ENCODE results near the gene RUNX1. TPM values are rescaled to one million over a fixed set of nuclear protein-coding genes. Genes with fewer than 3 reads are reported as not detected.
A peak's percentile ranks its signal among the peaks of the same experiment; 100 is the strongest.

Gene RUNX1
- polyA plus RNA-seq, 1 donor, result 9.2 TPM

DNA sequence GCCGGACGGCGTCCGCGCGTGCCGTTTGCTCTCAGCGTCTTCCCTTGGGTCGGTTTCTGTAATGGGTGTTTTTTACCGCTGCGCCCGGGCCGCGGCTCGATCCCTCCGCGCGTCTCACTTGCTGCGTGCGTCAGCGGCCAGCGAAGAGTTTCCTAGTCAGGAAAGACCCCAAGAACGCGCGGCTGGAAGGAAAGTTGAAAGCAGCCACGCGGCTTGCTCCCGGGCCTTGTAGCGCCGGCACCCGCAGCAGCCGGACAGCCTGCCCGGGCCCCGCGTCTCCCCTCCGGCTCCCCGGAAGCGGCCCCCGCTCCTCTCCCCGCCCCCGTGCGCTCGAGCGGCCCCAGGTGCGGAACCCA, 159.8 kb downstream of the RUNX1 start:
- peaks cover 3% of the 10 kb centered on the region for H3K9me3 ChIP-seq (ENCODE audit: control insufficient read depth, low read depth, low read length)
- H3K4me1 ChIP-seq (ENCODE audit: control insufficient read depth, insufficient read depth, low read length), result peaks cover 24% of the 10 kb centered on the region
- DNase-seq, result peak in 1 of 2 donors; percentile 85
- H3K36me3 ChIP-seq (ENCODE audit: control insufficient read depth, insufficient read depth, low read length), result no peaks in the 10 kb centered on the region
- WGBS (ENCODE audit: insufficient coverage, low lambda C conversion rate), result no CpG with 5 or more reads among the region's 45 CpGs
- H3K27ac ChIP-seq (ENCODE audit: low read length), result peak overlapping the region; percentile 91
- peak overlapping the region; percentile 72 for H3K4me3 ChIP-seq (ENCODE audit: low read length)
- H3K27me3 ChIP-seq (ENCODE audit: control insufficient read depth, insufficient read depth, low read length), result peaks cover 54% of the 10 kb centered on the region

DNA sequence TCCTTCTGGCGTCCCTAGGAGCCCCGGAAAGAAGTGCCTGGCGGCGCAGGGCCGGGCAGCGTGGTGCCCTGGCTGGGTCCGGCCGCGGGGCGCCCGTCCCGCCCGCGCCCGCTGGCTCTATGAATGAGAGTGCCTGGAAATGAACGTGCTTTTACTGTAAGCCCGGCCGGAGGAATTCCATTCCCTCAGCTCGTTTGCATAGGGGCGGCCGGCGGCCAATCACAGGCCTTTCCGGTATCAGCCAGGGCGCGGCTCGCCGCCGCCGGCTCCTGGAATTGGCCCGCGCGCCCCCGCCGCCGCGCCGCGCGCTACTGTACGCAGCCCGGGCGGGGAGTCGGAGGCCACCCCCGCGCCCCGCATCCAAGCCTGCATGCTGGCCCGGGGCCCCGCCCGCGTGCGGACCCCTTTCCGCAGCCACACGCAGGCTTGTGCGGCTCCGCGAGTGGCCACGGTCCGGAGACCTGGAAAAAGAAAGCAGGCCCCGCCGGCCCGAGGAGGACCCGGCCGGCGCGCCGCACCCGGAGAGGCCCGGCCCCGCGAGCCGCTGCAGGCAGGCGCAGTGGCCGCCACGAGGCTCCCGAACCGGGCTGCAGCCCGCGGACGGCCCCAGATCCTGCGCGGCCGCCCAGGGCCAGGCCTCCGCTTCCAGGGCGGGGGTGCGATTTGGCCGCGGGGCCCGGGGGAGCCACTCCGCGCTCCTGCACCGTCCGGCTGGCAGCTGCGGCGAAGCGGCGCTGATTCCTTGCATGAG, 160.4 kb downstream of the RUNX1 start:
- peak overlapping the region; percentile 94 for H3K27ac ChIP-seq (ENCODE audit: low read length)
- peaks cover 50% of the 10 kb centered on the region for H3K27me3 ChIP-seq (ENCODE audit: control insufficient read depth, insufficient read depth, low read length)
- peak overlapping the region; percentile 72 for H3K4me3 ChIP-seq (ENCODE audit: low read length)
- H3K9me3 ChIP-seq (ENCODE audit: control insufficient read depth, low read depth, low read length), result peaks cover 3% of the 10 kb centered on the region
- peak; percentile 95 to 98 for DNase-seq
- H3K36me3 ChIP-seq (ENCODE audit: control insufficient read depth, insufficient read depth, low read length), result no peaks in the 10 kb centered on the region
- H3K4me1 ChIP-seq (ENCODE audit: control insufficient read depth, insufficient read depth, low read length), result peaks cover 24% of the 10 kb centered on the region
- no CpG with 5 or more reads among the region's 96 CpGs for WGBS (ENCODE audit: insufficient coverage, low lambda C conversion rate)

DNA sequence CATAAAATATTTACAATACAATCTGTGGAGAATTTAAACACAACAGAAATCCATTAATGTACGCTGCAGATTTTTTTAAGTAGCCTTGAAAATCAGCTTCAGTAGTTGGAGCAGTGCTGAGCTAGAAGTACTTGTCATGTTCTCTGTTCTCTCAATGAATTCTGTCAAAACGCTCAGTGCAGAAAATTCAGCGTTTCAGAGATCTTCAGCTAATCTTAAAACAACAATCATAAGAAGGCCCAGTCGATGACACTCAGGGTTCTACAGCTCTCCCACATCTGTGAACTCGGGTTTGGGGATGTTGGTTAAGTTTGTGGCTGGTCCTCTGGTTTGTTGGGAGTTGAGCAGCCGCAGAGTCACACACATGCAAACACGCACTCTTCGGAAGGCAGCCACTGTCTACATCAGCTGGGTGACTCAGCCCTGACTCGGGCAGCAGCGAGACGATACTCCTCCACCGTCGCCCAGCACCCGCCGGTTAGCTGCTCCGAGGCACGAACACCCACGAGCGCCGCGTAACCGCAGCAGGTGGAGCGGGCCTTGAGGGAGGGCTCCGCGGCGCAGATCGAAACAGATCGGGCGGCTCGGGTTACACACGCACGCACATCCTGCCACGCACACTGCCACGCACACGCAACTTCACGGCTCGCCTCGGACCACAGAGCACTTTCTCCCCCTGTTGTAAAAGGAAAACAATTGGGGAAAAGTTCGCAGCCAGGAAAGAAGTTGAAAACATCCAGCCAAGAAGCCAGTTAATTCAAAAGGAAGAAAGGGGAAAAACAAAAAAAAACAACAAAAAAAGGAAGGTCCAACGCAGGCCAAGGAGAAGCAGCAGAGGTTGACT, 161.2 kb downstream of the RUNX1 start:
- Histone ChIP-seq H3K36me3 (ENCODE audit: control insufficient read depth, insufficient read depth, low read length) (no peaks in the 10 kb centered on the region), H3K9me3 (ENCODE audit: control insufficient read depth, low read depth, low read length) (peaks cover 3% of the 10 kb centered on the region), H3K27me3 (ENCODE audit: control insufficient read depth, insufficient read depth, low read length) (peaks cover 44% of the 10 kb centered on the region), H3K27ac (ENCODE audit: low read length) (peak overlapping the region; percentile 94), H3K4me3 (ENCODE audit: low read length) (peak overlapping the region; percentile 69), H3K4me1 (ENCODE audit: control insufficient read depth, insufficient read depth, low read length) (peaks cover 24% of the 10 kb centered on the region)
- DNase-seq, result peak; percentile 57 to 81
- no CpG with 5 or more reads among the region's 40 CpGs for WGBS (ENCODE audit: insufficient coverage, low lambda C conversion rate)

DNA sequence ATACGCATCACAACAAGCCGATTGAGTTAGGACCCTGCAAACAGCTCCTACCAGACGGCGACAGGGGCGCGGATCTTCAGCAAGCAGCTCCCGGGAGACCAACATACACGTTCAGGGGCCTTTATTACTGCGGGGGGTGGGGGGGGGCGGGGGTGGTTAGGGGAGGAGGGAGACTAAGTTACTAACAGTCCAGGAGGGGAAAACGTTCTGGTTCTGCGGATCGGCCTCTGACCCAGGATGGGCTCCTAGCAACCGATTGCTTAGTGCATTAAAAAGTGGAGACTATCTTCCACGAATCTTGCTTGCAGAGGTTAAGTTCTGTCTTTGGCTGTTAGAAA, 162.0 kb downstream of the RUNX1 start:
- peak overlapping the region; percentile 97 for H3K27ac ChIP-seq (ENCODE audit: low read length)
- WGBS (ENCODE audit: insufficient coverage, low lambda C conversion rate), result no CpG with 5 or more reads among the region's 15 CpGs
- peak overlapping the region; percentile 69 for H3K4me3 ChIP-seq (ENCODE audit: low read length)
- no peak for DNase-seq
- no peaks in the 10 kb centered on the region for H3K36me3 ChIP-seq (ENCODE audit: control insufficient read depth, insufficient read depth, low read length)
- H3K4me1 ChIP-seq (ENCODE audit: control insufficient read depth, insufficient read depth, low read length), result peaks cover 24% of the 10 kb centered on the region
- peaks cover 3% of the 10 kb centered on the region for H3K9me3 ChIP-seq (ENCODE audit: control insufficient read depth, low read depth, low read length)
- peaks cover 36% of the 10 kb centered on the region for H3K27me3 ChIP-seq (ENCODE audit: control insufficient read depth, insufficient read depth, low read length)

DNA sequence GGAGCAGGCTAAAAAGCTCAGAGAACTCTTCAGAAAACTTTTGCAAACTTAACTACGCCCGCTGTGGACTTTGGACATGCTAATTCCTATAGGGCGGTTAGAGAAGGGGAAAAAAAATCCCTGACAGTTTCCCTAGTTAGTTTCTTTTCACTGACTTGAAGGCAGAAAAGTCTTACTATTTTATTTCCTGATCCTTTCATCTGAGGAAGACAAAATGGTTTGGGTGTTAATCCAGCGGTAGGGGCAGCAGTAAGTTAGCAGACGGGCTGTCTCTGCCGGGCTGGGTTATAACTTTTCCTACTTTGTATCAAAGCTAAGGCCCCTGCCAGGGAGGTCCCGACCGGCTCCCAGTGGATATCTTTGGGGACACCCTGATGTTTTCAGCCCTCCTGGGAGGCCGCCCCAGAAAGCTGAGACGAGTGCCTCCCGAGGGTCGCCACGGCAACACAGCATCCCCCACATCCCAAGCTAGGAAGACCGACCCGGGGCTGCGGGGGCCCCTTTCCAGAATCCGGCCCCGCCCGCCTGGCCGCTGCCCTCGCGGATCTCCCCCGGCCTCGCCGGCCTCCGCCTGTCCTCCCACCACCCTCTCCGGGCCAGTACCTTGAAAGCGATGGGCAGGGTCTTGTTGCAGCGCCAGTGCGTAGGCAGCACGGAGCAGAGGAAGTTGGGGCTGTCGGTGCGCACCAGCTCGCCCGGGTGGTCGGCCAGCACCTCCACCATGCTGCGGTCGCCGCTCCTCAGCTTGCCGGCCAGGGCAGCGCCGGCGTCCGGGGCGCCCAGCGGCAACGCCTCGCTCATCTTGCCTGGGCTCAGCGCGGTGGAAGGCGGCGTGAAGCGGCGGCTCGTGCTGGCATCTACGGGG, 162.6 kb downstream of the RUNX1 start:
- peak overlapping the region; percentile 97 for H3K27ac ChIP-seq (ENCODE audit: low read length)
- no peaks in the 10 kb centered on the region for H3K36me3 ChIP-seq (ENCODE audit: control insufficient read depth, insufficient read depth, low read length)
- H3K4me1 ChIP-seq (ENCODE audit: control insufficient read depth, insufficient read depth, low read length), result peaks cover 24% of the 10 kb centered on the region
- H3K9me3 ChIP-seq (ENCODE audit: control insufficient read depth, low read depth, low read length), result peaks cover 3% of the 10 kb centered on the region
- H3K27me3 ChIP-seq (ENCODE audit: control insufficient read depth, insufficient read depth, low read length), result peaks cover 31% of the 10 kb centered on the region
- 0% methylated on average over 1 of the region's 56 CpGs for WGBS (ENCODE audit: insufficient coverage, low lambda C conversion rate)
- DNase-seq, result peak; percentile 75 to 91
- peak overlapping the region; percentile 69 for H3K4me3 ChIP-seq (ENCODE audit: low read length)

DNA sequence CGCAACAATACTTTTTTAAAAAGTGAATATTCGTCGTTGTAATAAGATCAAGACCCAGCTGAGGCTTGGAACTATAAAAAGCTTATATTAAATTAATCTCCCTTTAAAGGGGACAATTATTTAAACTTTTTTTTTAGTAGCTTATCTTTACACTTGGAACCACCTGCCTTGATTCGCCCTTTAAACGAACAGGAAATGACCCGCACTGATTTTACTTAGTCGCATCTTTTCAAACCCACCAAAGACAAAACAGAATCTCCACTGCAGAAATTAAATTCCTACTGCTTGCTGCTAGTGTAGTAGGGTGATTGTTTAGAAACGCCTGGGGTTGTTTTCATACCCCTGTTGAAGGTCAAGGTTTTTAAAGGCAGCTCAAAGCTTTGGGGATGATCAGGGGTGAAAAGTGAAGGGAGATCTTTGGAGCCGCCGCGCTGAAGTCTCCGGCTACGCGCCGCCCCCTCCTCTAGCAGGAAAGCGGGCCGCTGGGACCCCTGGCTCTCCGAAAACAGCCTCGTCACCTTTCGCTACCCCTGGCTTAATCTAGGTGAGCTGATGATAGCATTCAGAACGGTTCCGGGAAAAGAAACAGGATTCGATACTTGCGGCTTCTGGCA, 163.4 kb downstream of the RUNX1 start:
- 38% methylated on average over 4 of the region's 24 CpGs for WGBS (ENCODE audit: insufficient coverage, low lambda C conversion rate)
- H3K27me3 ChIP-seq (ENCODE audit: control insufficient read depth, insufficient read depth, low read length), result peaks cover 24% of the 10 kb centered on the region
- H3K4me1 ChIP-seq (ENCODE audit: control insufficient read depth, insufficient read depth, low read length), result peaks cover 17% of the 10 kb centered on the region
- H3K27ac ChIP-seq (ENCODE audit: low read length), result peak overlapping the region; percentile 97
- H3K36me3 ChIP-seq (ENCODE audit: control insufficient read depth, insufficient read depth, low read length), result no peaks in the 10 kb centered on the region
- peak overlapping the region; percentile 69 for H3K4me3 ChIP-seq (ENCODE audit: low read length)
- H3K9me3 ChIP-seq (ENCODE audit: control insufficient read depth, low read depth, low read length), result peaks cover 3% of the 10 kb centered on the region
- no peak for DNase-seq

DNA sequence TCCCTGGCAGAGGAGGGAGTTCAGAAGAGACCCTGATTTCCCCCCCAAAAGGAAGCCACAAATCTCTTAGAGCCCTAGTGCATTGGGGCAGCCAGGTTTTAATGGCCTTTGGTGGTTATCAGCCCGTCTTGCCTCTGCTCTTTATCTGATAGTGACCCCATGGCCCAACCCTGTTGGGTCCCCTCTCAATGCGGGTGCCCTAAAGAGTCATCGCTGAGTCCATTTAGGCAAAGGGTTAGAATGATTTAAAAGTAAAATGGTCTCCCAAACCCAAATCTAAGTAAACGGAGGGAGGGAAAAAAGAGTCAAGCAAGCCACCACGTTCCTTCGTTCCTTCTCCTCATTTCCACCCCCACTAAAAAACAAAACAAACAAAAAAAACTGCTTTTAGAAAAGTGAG, 164.0 kb downstream of the RUNX1 start:
- Histone ChIP-seq H3K36me3 (ENCODE audit: control insufficient read depth, insufficient read depth, low read length) (no peaks in the 10 kb centered on the region), H3K27me3 (ENCODE audit: control insufficient read depth, insufficient read depth, low read length) (peaks cover 18% of the 10 kb centered on the region), H3K4me3 (ENCODE audit: low read length) (peak overlapping the region; percentile 69), H3K4me1 (ENCODE audit: control insufficient read depth, insufficient read depth, low read length) (peaks cover 12% of the 10 kb centered on the region), H3K9me3 (ENCODE audit: control insufficient read depth, low read depth, low read length) (no peaks in the 10 kb centered on the region), H3K27ac (ENCODE audit: low read length) (peak overlapping the region; percentile 97)
- no CpG with 5 or more reads among the region's 6 CpGs for WGBS (ENCODE audit: insufficient coverage, low lambda C conversion rate)
- DNase-seq, result peak in 1 of 2 donors; percentile 20

DNA sequence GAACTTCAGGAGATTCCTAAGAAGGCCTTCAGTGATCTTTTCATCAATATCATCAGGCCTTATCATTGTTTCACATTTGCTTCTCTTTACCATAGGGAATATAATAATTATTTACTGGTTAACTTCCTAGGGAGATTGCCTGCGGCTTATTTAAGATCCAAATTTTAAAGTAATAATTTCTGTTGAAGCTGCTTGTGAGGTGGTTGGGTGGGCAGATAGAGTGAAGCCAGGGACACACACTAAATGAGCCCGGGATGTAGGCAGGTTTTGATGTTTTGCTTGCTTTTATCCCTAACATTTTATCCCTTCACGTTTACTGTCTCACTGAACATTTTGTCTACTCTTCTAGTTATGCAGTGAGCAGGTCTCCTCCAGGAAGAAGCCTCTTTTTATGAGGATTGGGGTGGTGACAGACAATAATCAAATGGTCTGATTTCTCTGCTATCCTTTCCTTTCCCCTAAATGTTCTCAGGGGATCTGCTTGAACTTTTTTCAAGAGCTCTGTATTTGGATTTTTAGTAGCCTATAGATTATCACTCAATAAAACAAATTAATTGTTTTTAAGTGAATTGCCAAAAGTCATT, 164.7 kb downstream of the RUNX1 start:
- Histone ChIP-seq H3K4me1 (ENCODE audit: control insufficient read depth, insufficient read depth, low read length) (peaks cover 12% of the 10 kb centered on the region), H3K36me3 (ENCODE audit: control insufficient read depth, insufficient read depth, low read length) (no peaks in the 10 kb centered on the region), H3K27me3 (ENCODE audit: control insufficient read depth, insufficient read depth, low read length) (peaks cover 17% of the 10 kb centered on the region), H3K4me3 (ENCODE audit: low read length) (no peak overlapping the region), H3K9me3 (ENCODE audit: control insufficient read depth, low read depth, low read length) (no peaks in the 10 kb centered on the region), H3K27ac (ENCODE audit: low read length) (no peak overlapping the region)
- 40% methylated on average over 1 of the region's 3 CpGs for WGBS (ENCODE audit: insufficient coverage, low lambda C conversion rate)
- DNase-seq, result no peak

DNA sequence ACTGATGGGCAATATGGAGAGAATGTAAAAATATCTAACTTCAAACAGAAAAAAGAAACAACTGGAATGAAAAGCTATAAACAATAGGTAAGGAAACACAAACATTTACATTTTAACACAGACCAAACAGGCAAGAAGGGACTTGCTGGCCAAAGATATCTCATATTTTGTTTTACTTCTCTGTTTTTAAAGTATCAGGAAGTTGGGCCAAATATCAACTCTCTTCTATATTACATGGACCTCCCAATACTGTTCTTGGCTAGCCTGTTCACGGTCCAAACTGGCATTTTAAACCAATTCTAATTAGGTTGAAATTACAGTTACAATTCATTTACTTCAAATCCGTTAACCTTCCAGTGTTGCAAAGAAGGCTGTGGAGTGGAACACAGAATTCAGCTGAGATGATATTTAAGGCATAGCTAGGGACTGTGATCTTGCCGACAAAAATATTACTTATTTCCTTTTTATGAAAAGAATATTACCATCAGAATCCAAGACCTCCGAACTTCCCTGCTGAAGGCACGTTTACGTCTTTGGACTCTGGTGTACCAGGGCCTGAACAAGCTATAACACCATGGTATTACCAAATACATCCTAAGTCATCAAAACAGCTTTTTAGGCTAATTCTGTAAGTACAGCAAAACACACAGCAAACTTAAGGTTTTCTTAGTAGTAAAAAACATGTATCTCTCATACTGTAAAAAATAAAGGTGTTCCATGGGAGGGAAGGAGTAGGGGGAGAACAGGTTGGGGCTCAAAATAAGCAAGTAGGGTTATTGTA, 165.4 kb downstream of the RUNX1 start:
- no peak for DNase-seq
- WGBS (ENCODE audit: insufficient coverage, low lambda C conversion rate), result 87% methylated on average over 4 of the region's 6 CpGs
- Histone ChIP-seq H3K36me3 (ENCODE audit: control insufficient read depth, insufficient read depth, low read length) (no peaks in the 10 kb centered on the region), H3K9me3 (ENCODE audit: control insufficient read depth, low read depth, low read length) (no peaks in the 10 kb centered on the region), H3K27ac (ENCODE audit: low read length) (no peak overlapping the region), H3K4me3 (ENCODE audit: low read length) (no peak overlapping the region), H3K27me3 (ENCODE audit: control insufficient read depth, insufficient read depth, low read length) (peaks cover 17% of the 10 kb centered on the region), H3K4me1 (ENCODE audit: control insufficient read depth, insufficient read depth, low read length) (peaks cover 12% of the 10 kb centered on the region)

All from large intestine (tissue), 3 donors.